ENCODE results near the gene SHISA4. TPM values are rescaled to one million over a fixed set of nuclear protein-coding genes. Genes with fewer than 3 reads are reported as not detected.
"Not testable (repeated sequence)": the region's sequence is repeated elsewhere in the genome, so short reads cannot be mapped to it uniquely, and the experiment has no call there.

Gene SHISA4, protein sequence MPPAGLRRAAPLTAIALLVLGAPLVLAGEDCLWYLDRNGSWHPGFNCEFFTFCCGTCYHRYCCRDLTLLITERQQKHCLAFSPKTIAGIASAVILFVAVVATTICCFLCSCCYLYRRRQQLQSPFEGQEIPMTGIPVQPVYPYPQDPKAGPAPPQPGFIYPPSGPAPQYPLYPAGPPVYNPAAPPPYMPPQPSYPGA
- total RNA-seq, result 1 to 10 TPM in 1 of 3 donors, under 1 TPM in 1, not detected in 1; 0.54 to 2.0 TPM
- total RNA-seq (2013), result 0.74 TPM

DNA sequence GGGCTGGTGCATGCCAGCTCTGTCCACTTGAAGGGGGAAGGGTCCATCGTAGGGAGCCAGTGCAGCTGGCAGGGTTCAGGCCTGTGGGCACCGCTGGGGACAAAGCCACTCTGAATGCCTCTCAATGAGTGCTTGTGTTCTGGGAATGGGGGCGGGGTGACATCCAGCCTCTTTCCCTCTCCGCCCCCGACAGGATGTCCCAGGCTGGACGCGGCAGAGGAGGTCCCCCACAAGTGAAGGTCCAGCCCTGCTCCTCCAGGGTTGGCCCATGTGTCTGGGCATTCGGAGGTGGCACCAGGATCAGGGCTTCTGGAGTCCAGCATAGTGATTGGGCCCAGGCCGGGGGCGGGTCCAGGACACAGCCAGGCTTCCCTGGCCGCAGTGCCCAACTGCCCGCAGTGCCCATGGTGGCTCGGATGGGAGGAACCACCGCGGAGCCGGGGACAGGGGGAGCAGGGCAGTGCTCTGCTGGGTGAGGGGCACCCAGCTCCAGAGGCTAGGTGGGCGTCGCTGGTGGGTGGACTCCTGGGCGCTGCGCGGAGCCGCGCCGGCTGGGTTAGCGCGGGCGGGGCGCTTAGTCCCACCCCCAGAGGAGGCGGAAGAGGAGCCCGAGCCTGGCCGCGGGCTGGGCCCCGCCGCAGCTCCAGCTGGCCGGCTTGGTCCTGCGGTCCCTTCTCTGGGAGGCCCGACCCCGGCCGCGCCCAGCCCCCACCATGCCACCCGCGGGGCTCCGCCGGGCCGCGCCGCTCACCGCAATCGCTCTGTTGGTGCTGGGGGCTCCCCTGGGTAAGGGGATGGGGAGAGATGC lies at the start of gene SHISA4:
Gene SHISA4 (plus strand): TSS at position 617 of the 808 bp plus-strand sequence. CDS start 97 bp downstream, at position 714.
- no peak within 1 kb of the TSS for H3K27ac Mint-ChIP-seq
- peaks cover 6 to 41% of the 10 kb centered on the region in 2 donors for H3K27me3 Mint-ChIP-seq (ENCODE audit: low read depth in 2 of 2)
- H3K36me3 Mint-ChIP-seq, result no peaks in the 10 kb centered on the region
- H3K9me3 ChIP-seq (ENCODE audit: control insufficient read depth, insufficient read depth, low read length), result no peaks in the 10 kb centered on the region
- H3K36me3 ChIP-seq (ENCODE audit: control insufficient read depth, insufficient read depth, low read length), result no peaks in the 10 kb centered on the region
- peak within 1 kb of the TSS; percentile 68 for H3K4me3 Mint-ChIP-seq
- ATAC-seq (peak; percentile 62 to 86 (median 81)), DNase-seq (peak in 1 of 2 donors; percentile 27)
- H3K27me3 ChIP-seq (ENCODE audit: control insufficient read depth, insufficient read depth, low read length), result peaks cover 29% of the 10 kb centered on the region
- H3K4me1 ChIP-seq (ENCODE audit: control insufficient read depth, insufficient read depth, low read length), result peaks cover 18% of the 10 kb centered on the region
- WGBS (ENCODE audit: insufficient coverage), result 9% methylated on average over 49 of the region's 49 CpGs
- H3K4me3 ChIP-seq (ENCODE audit: low read length), result no peak within 1 kb of the TSS
- intact Hi-C loops (cut with micrococcal nuclease), result no loop called here
- TF ChIP-seq, protein P1, sequence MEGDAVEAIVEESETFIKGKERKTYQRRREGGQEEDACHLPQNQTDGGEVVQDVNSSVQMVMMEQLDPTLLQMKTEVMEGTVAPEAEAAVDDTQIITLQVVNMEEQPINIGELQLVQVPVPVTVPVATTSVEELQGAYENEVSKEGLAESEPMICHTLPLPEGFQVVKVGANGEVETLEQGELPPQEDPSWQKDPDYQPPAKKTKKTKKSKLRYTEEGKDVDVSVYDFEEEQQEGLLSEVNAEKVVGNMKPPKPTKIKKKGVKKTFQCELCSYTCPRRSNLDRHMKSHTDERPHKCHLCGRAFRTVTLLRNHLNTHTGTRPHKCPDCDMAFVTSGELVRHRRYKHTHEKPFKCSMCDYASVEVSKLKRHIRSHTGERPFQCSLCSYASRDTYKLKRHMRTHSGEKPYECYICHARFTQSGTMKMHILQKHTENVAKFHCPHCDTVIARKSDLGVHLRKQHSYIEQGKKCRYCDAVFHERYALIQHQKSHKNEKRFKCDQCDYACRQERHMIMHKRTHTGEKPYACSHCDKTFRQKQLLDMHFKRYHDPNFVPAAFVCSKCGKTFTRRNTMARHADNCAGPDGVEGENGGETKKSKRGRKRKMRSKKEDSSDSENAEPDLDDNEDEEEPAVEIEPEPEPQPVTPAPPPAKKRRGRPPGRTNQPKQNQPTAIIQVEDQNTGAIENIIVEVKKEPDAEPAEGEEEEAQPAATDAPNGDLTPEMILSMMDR (IDR thresholded peaks at IDR 0.05), result no peak
- no peak within 1 kb of the TSS for H3K27ac ChIP-seq (ENCODE audit: low read length)
- peaks cover 0 to 5% of the 10 kb centered on the region in 2 donors for H3K4me1 Mint-ChIP-seq
- H3K9me3 Mint-ChIP-seq, result no peaks in the 10 kb centered on the region

GRCh38 chr1:201839089-201839488 lies 49.6 kb upstream of the SHISA4 start:
- H3K4me1 ChIP-seq (ENCODE audit: control insufficient read depth, insufficient read depth, low read length); H3K36me3 ChIP-seq (ENCODE audit: control insufficient read depth, insufficient read depth, low read length); H3K4me3 Mint-ChIP-seq; H3K27ac Mint-ChIP-seq; DNase-seq; H3K27me3 ChIP-seq (ENCODE audit: control insufficient read depth, insufficient read depth, low read length); H3K9me3 ChIP-seq (ENCODE audit: control insufficient read depth, insufficient read depth, low read length); H3K4me3 ChIP-seq (ENCODE audit: low read length); H3K27me3 Mint-ChIP-seq (ENCODE audit: low read depth in 2 of 2); H3K9me3 Mint-ChIP-seq; ATAC-seq; H3K27ac ChIP-seq (ENCODE audit: low read length); H3K36me3 Mint-ChIP-seq; intact Hi-C loops (cut with micrococcal nuclease): not testable (repeated sequence)
- H3K4me1 Mint-ChIP-seq, result peaks cover 36 to 43% of the 10 kb centered on the region in 2 donors
- WGBS (ENCODE audit: insufficient coverage), result 97% methylated on average over 10 of the region's 10 CpGs

DNA sequence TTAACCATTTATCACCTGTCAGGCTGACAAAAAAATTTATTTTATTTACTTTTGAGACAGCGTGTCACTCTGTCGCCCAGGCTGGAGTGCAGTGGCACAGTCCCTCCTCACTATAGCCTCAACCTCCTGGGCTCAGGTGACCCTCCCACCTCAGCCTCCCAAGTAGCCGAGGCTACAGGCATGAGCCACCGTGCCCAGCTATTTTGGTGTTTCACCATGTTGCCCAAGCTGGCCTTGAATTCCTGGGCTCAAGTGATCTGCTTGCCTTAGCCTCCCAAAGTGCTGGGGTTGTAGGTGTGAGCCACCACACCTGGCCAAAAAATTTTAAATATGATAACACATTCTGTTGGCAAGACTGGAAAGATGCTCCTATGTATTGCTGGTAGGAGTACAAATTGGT lies 48.6 kb upstream of the SHISA4 start:
- no peaks in the 10 kb centered on the region for H3K9me3 Mint-ChIP-seq
- H3K36me3 Mint-ChIP-seq, result no peaks in the 10 kb centered on the region
- H3K27ac ChIP-seq (ENCODE audit: low read length), result no peak overlapping the region
- TF ChIP-seq, protein P1 (IDR thresholded peaks at IDR 0.05), result no peak
- intact Hi-C loops (cut with micrococcal nuclease), result no loop called here
- no peaks in the 10 kb centered on the region for H3K4me1 ChIP-seq (ENCODE audit: control insufficient read depth, insufficient read depth, low read length)
- H3K27me3 ChIP-seq (ENCODE audit: control insufficient read depth, insufficient read depth, low read length), result no peaks in the 10 kb centered on the region
- no peak overlapping the region for H3K4me3 Mint-ChIP-seq
- peaks cover 27 to 37% of the 10 kb centered on the region in 2 donors for H3K4me1 Mint-ChIP-seq
- H3K36me3 ChIP-seq (ENCODE audit: control insufficient read depth, insufficient read depth, low read length), result no peaks in the 10 kb centered on the region
- WGBS (ENCODE audit: insufficient coverage), result 99% methylated on average over 4 of the region's 4 CpGs
- no peak for DNase-seq
- no peaks in the 10 kb centered on the region for H3K9me3 ChIP-seq (ENCODE audit: control insufficient read depth, insufficient read depth, low read length)
- no peak overlapping the region for H3K27ac Mint-ChIP-seq
- H3K27me3 Mint-ChIP-seq (ENCODE audit: low read depth in 2 of 2), result no peaks in the 10 kb centered on the region
- no peak overlapping the region for H3K4me3 ChIP-seq (ENCODE audit: low read length)
- ATAC-seq, result no peak

GRCh38 chr1:201840490-201840889 lies 48.2 kb upstream of the SHISA4 start:
- Mint-ChIP-seq H3K27ac (no peak overlapping the region), H3K36me3 (no peaks in the 10 kb centered on the region), H3K27me3 (ENCODE audit: low read depth in 2 of 2) (no peaks in the 10 kb centered on the region), H3K4me1 (peaks cover 23 to 34% of the 10 kb centered on the region in 2 donors), H3K4me3 (no peak overlapping the region), H3K9me3 (no peaks in the 10 kb centered on the region)
- Histone ChIP-seq H3K27me3 (ENCODE audit: control insufficient read depth, insufficient read depth, low read length) (no peaks in the 10 kb centered on the region), H3K36me3 (ENCODE audit: control insufficient read depth, insufficient read depth, low read length) (no peaks in the 10 kb centered on the region), H3K9me3 (ENCODE audit: control insufficient read depth, insufficient read depth, low read length) (no peaks in the 10 kb centered on the region), H3K4me3 (ENCODE audit: low read length) (no peak overlapping the region), H3K4me1 (ENCODE audit: control insufficient read depth, insufficient read depth, low read length) (no peaks in the 10 kb centered on the region), H3K27ac (ENCODE audit: low read length) (no peak overlapping the region)
- TF ChIP-seq, protein P1 (IDR thresholded peaks at IDR 0.05), result no peak
- ATAC-seq, result no peak
- no peak for DNase-seq
- no CpG with 5 or more reads among the region's 1 CpG for WGBS (ENCODE audit: insufficient coverage)
- intact Hi-C loops (cut with micrococcal nuclease), result no loop called here

All from natural killer cell (primary cell).